Activated effector memory CD4-positive, alpha-beta T cell treated with Interleukin-2 at 50 U/mL for 16 hours (primary cell): Measurements from ENCODE around the gene AGFG1.
"Not testable (repeated sequence)": the region's sequence is repeated elsewhere in the genome, so short reads cannot be mapped to it uniquely, and the experiment has no call there.

ENCODE experiments used
- DNase-seq: peaks from one replicate; pipeline ENCODE4 v3.0.0-alpha.2; 2020

Gene AGFG1

DNA sequence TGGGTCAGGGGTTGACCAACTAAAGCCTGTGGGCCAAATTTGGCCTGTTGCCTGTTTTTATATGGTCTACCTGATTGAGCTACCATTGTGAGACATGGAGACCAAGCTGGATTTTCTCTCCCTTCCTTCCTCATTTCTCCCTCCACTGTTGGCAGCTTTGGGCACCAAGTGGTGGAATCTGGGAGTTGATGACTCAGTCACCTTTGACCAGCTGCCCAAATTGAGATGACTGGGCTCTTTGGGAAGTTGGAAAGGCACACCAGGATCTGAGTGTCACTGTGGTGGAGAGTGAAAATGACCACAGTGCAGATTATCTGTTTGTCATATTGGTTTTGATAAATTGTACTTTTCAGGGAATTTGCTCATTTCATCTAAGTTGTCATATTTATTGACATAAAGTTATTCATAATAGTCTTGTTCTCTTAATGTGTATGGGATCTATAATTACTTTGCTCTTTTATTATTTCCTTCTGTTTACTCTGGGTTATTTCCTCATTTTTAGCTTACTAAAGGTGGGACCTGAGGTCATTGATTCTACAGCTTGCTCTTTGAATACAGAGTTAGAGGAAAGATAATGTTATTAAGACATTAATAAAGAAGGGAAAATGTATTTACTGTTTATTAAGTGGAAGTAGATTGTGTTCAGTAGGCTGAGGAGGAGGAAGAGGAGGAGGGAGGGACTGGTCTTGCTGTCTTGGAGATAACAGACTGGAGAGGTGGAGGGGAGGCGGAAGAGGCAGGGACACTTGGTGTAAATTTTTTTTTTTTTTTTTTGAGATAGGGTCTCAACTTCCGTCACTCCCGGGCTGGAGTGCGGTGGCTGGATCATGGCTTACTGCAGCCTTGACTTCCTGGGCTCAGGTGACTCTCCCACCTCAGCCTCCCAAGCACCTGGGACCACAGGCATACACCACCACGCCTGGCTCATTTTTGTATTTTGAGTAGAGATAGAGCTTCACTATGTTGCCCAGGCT lies 31.8 kb downstream of the AGFG1 start:
- no peak for DNase-seq

DNA sequence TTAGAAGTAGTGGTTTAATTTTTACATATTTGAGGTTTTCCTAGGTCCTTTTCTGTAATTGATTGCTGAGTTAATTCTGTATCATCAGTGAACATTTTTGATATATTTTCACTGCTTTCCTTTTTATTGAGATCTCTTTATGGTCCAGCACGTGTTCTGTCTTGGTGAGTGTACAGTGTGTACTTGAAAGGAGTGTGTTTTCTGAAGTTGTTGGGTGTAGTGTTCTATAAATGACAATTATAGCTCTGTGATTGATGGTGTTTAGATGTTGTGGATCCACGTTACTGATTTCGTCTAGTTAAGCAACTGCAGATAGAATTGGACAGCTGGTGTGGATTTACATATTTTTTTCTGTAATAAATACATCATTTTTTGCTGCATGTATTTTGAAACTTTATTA lies 32.7 kb downstream of the AGFG1 start:
- no peak for DNase-seq

DNA sequence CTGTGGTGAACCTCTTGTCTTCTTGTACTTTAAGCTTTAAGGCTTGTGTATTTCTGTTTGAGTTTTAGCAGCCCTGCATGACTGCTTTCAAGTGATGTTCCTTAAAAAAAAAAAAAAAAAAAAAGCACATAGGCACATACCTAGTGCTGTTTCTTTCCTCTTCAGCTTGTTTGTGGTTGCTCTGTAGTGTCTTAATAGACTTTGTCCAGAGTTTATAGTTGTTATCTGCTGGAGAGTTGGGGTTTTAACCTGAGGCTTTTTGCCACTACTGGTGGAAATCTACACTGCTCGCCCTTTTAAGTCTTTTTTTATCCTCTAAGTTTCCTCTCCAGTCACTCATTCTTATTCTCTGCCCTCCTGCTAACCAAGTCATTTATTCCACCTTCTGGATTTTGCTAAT lies 34.5 kb downstream of the AGFG1 start:
- DNase-seq, result no peak

DNA sequence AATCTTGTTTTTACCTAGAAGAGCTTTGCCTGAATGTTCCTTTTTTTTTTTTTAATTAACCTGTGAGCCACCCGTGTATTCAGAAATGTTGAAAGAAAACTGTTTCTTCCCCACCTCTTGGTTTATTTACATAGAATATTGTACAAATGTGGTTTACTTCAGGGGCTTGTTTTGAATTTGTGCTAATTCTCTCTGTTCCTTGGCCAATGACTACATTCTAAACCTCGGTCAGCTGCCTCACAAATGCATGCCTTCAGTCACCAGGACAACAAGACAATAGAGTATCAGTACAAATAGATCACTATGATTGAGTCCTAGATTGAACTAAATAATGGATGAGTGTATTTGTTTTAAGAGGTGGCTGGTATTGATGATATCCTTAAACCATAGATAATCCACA lies 36.0 kb downstream of the AGFG1 start:
- no peak for DNase-seq

DNA sequence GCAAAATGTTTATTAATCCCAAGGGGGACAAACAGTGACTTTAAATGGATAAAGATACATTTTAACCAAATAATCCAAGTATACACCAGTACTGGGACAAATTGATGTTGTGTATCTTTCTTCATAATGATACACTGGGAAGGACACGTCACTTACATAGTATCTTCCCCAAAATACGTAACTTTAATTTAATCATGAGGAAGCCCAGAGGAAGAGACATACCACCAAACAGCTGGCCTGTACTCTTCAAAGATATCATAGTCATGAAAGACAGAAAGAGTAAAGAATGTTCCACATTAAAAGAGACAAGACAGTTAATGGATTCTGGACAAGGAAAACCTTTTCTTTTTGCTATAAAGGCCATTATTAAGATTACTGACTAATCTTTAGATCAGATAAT lies 37.1 kb downstream of the AGFG1 start:
- no peak for DNase-seq

DNA sequence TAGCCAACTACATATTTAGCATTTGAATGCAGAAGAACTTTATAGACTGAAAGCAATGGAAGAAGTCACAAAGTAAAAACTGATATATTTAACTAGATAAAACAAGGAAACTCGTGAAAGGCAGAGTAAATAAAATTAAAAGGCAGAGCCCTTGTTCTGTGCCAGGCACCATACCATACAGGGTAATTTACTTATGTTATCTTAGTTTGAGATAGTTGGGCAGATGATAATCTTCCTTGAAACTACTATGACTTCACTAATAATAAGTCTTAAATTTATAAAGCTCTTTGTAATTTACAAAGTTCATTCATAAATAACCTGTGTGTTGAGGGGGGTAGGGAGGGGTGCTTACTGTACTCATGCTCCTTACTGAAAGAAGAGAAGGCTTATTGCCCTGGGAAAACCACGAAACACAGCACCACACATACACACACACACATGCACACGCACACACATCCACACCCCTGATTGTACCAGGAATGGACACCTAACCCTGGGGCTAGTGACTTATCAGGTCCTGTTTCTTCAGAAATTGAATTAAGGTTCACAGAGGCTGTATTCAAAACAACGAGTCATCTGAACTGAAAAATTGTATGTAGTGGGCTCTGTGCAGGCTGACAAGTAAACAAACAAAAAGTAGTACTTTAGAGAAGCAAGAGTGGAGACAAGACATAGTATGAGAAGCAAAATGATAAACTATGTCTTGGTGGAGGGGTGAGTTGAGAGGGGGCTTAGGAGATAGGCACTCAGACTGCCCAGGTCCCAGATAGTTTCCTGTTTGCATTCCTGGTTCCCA lies 38.1 kb downstream of the AGFG1 start:
- no peak for DNase-seq

DNA sequence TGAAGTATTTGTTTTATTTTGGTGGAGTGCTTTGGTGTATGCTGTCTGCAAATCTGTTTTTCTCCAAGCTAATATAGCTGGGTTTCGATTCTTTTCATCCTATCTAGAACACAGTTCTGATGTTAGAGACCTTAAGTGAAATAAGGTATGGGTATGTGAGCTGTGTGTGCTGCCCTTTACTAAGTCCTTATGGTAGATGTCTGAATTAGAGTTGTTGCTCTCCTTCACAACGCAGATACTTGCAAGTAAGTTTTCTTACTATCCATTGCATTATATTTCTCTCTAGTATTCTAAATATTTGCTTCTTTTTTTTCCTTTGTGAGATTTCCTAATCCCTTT lies 38.6 kb downstream of the AGFG1 start:
- no peak for DNase-seq

DNA sequence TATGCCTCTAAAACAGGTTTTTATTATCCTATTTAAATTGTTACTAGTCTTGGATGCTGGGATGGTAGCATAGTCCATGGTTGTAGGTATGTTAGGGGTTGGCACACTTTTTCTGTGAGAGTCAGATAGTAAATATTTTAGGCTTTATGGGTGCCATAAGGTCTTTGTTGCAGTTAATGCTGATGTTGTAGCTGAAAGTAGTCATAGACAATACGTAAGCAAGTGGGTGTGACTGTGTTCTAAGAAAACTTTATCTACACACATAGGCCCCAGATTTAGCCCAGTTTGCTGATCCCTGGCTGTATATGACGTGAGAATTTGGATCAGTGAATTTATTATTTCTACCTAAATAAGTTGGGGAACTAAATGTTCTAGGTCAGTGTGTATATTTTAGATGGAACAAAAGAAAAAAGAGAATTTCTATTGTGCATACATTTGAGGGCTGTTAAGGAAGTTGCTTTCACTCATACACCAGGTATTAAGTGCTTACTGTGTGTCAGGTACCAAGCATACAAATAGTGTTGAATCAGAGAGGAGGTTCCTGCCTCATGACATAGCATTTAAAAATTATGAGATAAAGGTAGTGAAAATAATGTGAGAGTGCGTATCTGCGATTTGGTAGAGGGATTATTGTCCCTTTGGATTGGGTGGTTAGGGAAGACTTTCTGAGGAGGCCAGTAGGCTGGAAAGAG lies 39.4 kb downstream of the AGFG1 start:
- no peak for DNase-seq

DNA sequence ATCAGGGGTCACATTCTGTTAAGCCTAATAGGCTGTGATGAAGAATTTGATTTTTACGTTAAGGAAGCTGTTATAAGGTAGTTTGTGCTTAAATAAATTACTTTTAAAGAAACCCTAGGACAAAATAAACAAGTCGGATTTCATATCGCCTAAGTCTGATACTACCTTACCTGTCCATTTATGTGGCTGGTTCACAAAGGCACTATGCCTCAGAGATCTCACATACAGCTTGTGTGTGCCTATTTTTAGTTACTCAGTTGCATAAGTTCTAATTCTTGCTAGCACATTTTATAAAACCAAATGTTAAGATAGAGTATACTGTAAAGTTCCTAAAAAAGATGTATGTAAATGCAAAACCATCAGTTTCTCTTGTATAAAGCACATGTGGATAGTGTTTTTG lies 40.0 kb downstream of the AGFG1 start:
- no peak for DNase-seq

DNA sequence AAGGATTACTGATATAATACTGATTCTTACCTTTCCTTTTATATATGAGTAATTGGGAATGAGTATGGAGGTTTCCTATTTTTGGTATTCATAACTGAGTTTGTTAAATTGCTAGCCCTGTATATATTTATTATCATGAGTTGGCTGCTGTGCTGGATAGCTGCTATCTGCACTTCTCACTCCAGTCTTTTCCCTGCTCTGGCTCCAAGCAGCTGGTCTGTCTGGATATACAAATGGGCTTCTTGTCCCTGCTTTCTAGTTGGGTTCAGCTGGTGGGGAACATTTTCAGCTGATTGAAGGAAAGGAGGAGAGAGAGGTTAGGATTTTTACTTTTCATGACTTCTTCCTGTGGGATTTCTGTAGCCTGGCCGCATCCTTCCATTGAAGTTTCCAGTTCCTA lies 41.2 kb downstream of the AGFG1 start:
- DNase-seq, result no peak

DNA sequence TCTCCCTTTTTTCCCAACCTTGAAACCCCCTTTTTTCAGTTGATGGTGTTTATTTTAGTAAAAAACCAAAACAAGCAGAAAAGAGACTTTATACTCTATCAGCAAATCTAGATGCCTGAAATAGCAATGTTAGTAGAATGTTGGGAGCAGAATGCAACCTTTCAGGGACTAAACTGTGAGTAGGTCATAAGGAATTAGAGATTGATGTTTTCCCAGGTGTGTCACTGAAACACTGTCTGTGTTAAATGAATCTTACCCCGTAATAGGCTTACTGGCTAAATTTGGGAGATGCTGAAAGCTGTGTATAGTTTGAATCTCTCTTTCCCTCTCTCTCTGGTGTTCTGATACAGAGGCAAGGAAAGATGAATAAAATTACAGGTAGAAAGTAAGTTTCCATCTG lies 43.8 kb downstream of the AGFG1 start:
- DNase-seq, result no peak

DNA sequence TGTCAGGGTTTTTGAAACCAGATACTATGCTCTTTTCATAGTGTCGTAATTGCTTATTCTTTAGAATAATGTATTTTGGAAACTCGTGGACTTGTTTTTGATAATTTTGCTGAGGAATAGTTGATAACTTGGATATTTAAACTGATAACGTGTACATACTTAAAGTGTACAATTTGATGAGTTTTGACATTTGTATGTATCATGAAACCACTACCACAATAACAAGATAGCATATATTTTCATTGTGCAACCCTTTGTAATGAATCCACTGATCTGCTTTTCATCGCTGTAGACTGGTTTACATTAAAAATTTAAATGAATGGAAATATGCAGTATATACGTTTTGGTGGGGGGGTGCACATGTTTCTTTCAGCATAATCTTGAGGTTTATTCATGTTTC lies 45.8 kb downstream of the AGFG1 start:
- DNase-seq, result no peak

DNA sequence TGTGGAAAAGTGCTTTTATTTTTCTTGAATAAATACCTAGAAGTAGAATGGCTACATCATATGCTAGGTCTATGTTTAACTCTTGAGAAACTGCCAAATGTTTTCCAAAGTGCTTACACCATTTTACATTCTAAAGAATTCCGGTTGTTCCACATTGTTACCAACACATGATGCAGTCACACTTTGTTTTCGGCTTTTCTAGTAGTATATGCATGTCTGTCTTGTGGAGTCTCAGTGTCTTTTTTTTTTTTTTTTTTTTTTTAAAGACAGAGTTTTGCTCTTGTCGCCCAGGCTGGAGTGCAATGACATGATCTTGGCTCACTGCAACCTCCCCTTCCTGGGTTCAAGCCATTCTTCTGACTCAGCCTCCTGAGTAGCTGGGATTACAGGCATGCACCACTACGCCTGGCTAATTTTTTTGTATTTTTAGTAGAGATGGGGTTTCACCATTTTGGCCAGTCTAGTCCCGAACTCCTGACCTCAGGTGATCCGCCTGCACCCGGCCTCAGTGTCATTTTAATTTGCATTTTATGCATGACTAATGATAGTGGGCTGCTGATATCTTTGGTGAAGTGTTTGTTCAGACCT lies 46.4 kb downstream of the AGFG1 start:
- DNase-seq, result not testable (repeated sequence)

DNA sequence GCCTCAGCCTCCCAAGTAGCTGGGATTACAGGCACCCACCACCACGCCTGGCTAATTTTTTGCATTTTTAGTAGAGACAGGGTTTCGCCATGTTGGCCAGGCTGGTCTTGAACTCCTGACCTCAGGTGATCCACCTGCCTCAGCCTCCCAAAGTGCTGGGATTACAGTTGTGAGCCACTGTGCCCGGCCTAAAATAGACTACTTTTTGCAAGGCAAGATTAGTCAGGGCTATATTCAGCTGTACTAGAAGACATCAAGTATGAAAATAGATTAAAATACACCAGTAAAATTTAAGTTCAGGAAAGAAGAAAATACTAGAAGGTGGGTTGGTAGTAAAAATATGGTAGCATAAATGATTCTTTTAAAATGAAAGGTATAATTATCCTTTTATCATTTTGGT lies 49.2 kb downstream of the AGFG1 start:
- DNase-seq, result not testable (repeated sequence)

DNA sequence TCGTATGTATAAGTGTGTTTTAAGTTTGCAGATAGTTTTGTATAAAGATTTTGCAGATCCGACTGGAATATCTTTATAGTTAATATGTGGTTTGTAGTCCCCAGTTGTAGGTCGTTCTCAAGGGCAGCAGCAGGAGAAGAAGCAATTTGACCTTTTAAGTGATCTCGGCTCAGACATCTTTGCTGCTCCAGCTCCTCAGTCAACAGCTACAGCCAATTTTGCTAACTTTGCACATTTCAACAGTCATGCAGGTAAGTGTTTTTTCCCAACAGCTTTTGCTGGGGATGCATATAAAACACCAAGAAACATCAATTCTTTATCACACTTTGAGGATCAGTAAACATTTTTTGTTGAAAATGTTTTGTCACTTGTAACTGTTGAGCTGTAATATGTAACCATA lies 52.7 kb downstream of the AGFG1 start:
- no peak for DNase-seq

DNA sequence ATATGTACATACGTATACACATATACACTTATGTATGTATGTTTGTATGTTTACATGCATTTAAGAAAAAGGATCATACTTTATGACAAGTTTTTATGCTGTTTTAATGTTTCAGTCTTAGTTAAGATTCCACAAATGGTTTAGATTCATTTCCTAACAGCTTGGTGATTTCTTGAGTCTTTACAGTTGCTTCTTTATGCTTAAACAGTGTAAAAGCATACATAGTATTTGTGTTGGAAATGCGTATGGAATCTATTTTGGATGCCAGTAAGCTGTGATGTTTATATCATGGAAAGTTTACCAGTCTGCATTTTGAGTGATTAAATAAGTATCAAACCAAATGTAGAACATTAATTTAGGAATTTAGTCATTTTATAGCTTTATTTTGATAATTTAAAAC lies 55.4 kb downstream of the AGFG1 start:
- no peak for DNase-seq

DNA sequence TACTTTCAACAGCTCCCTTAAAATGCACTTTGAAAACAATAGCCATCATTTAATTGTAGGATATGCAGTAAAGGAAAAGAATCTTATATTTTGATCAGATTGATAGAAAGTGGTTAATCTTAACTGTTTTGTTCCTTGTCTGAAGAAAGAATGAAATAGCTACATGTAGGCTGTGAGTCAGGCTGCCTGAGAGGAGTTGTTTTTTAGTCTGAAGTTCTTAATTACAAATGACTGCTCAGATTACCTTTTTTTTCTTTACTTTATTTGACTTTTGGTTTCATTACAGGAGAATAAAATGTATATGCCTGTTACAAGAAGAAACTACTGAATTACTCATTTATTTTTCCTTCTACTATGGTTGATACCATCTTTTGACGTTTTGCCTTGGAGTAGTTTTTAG lies 56.8 kb downstream of the AGFG1 start:
- no peak for DNase-seq

DNA sequence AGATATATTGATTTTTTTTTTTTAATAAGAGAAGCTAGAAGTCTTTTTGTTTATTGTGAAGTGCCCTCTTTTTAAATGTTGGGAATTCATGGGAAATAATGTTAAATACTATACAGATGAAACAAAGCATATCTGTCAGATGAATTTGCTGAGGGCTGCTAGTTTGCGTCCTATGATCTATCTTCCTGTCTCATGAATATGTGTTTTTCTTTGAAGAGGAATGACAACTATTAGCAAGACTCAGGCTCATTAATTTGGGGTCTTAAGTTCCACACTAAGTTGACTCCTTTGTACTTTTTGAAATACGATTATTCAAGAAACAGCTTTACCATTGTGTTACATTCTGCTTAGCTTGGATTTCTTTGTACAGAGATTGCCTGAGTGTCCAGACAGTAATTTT lies 57.9 kb downstream of the AGFG1 start:
- DNase-seq, result no peak

DNA sequence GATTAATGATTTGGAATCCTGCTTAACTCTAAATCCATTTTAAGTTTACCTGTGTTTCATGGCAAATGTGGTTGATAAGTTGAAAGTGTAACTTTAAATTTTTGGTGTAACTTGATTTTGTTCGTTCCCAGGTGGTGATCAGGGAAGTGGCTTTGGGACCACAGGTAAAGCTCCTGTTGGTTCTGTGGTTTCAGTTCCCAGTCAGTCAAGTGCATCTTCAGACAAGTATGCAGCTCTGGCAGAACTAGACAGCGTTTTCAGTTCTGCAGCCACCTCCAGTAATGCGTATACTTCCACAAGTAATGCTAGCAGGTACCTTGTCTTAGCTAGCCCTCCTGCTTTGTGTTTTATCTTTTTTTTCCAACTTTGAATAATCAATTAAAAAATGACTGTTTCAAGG lies 62.8 kb downstream of the AGFG1 start:
- no peak for DNase-seq

DNA sequence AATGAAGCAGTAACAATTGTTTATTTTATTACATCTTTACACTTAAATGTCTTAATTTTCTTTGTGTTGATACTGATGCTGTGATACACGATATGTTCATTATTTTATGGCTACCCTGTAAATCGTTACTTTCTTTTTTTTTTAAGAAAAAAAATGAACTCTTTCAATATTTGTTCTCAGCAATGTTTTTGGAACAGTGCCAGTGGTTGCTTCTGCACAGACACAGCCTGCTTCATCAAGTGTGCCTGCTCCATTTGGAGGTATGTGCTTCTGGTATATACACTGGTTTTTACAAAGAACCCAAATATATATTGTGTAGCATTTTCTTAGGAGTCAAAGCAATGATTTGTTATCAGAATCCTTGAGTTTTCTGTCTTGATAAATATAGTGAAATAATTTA lies 64.5 kb downstream of the AGFG1 start:
- no peak for DNase-seq

DNA sequence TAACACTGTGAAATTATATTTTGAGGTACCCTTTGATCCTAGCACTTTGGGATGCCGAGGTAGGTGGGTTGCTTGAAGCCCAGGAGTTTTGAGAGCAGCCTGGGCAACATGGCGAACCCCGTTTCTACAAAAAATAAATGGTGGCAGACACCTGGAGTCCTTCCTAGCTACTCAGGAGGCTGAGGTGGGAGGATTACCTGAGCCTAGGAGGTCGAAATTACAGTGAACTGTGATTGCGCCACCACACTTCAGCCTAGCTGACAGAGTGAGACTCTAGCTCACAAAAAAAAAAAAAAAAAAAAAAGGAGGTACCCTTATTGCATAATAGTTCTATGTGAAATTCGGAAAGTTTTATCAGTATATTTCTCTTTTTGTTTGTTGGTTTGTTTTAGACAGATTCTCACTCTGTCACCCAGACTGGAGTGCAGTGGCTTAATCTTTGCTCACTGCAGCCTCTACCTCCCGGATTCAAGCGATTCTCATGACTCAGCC lies 67.6 kb downstream of the AGFG1 start:
- DNase-seq, result no peak

DNA sequence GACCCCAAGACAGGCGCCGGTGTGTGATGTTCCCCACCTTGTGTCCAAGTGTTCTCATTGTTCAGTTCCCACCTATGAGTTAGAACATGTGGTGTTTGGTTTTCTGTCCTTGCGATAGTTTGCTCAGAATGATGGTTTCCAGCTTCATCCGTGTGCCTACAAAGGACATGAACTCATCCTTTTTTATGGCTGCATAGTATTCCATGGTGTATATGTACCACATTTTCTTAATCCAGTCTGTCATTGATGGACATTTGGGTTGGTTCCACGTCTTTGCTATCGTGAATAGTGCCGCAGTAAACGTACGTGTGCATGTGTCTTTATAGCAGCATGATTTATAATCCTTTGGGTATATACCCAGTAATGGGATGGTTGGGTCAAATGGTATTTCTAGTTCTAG lies 68.4 kb downstream of the AGFG1 start:
- DNase-seq, result not testable (repeated sequence)

DNA sequence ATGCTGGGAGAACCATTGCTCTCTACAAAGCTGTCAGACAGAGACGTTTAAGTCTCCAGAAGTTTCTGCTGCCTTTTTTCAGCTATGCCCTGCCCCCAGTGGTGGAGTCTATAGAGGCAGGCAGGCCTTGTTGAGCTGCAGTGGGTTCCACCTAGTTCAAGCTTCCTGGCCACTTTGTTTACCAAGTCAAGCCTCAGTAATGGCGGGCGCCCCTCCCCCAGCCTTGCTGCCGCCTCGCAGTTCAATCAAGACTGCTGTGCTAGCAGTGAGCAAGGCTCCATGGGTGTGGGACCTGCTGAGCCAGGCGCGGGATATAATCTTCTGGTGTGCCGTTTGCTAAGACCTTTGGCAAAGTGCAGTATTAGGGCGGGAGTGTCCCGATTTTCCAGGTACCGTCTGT lies 74.0 kb downstream of the AGFG1 start:
- no peak for DNase-seq
